Measurements from ENCODE around the gene IGFBP2.

- TF ChIP-seq, protein P1, sequence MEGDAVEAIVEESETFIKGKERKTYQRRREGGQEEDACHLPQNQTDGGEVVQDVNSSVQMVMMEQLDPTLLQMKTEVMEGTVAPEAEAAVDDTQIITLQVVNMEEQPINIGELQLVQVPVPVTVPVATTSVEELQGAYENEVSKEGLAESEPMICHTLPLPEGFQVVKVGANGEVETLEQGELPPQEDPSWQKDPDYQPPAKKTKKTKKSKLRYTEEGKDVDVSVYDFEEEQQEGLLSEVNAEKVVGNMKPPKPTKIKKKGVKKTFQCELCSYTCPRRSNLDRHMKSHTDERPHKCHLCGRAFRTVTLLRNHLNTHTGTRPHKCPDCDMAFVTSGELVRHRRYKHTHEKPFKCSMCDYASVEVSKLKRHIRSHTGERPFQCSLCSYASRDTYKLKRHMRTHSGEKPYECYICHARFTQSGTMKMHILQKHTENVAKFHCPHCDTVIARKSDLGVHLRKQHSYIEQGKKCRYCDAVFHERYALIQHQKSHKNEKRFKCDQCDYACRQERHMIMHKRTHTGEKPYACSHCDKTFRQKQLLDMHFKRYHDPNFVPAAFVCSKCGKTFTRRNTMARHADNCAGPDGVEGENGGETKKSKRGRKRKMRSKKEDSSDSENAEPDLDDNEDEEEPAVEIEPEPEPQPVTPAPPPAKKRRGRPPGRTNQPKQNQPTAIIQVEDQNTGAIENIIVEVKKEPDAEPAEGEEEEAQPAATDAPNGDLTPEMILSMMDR (IDR thresholded peaks at IDR 0.05; ENCODE audit: low read depth, low read length): no peak
- no peak for TF ChIP-seq EZH2phosphoT487 (IDR thresholded peaks at IDR 0.05; ENCODE audit: low read depth)
These were observed 57.9 kb downstream of the IGFBP2 start for GRCh38 chr2:216690853-216691741.
